ENCODE measurements around the gene BAK1. TPM values are rescaled to one million over a fixed set of nuclear protein-coding genes. Genes with fewer than 3 reads are reported as not detected.

The BAK1 gene
- total RNA-seq, 2 donors from 2014 or later, result 101 to 103 TPM

GRCh38 chr6:33587529-33587928 lies 7.5 kb upstream of the BAK1 start:
- ATAC-seq, result no peak
- no peak overlapping the region for H3K4me3 Mint-ChIP-seq
- no peak overlapping the region for H3K27ac Mint-ChIP-seq

GRCh38 chr6:33586108-33586640 lies 6.1 kb upstream of the BAK1 start:
- no peak for DNase-seq (ENCODE audit: low spot score)
- no peak for ATAC-seq
- peaks cover 14 to 19% of the 10 kb centered on the region in 2 donors for H3K4me1 Mint-ChIP-seq (ENCODE audit: low read depth in 2 of 2)
- no peaks in the 10 kb centered on the region for H3K9me3 Mint-ChIP-seq
- H3K27me3 Mint-ChIP-seq, result no peaks in the 10 kb centered on the region
- H3K27ac Mint-ChIP-seq, result peak overlapping the region; percentile 78 to 82
- no peaks in the 10 kb centered on the region for H3K36me3 Mint-ChIP-seq
- H3K4me3 Mint-ChIP-seq, result no peak overlapping the region

More at GRCh38 chr6:33587529-33587928, 7.5 kb upstream of the BAK1 start:
- Mint-ChIP-seq H3K9me3 (no peaks in the 10 kb centered on the region), H3K36me3 (no peaks in the 10 kb centered on the region), H3K4me1 (ENCODE audit: low read depth in 2 of 2) (peaks cover 21 to 24% of the 10 kb centered on the region in 2 donors), H3K27me3 (peaks cover 0 to 5% of the 10 kb centered on the region in 2 donors)
- no peak for DNase-seq (ENCODE audit: low spot score)

DNA sequence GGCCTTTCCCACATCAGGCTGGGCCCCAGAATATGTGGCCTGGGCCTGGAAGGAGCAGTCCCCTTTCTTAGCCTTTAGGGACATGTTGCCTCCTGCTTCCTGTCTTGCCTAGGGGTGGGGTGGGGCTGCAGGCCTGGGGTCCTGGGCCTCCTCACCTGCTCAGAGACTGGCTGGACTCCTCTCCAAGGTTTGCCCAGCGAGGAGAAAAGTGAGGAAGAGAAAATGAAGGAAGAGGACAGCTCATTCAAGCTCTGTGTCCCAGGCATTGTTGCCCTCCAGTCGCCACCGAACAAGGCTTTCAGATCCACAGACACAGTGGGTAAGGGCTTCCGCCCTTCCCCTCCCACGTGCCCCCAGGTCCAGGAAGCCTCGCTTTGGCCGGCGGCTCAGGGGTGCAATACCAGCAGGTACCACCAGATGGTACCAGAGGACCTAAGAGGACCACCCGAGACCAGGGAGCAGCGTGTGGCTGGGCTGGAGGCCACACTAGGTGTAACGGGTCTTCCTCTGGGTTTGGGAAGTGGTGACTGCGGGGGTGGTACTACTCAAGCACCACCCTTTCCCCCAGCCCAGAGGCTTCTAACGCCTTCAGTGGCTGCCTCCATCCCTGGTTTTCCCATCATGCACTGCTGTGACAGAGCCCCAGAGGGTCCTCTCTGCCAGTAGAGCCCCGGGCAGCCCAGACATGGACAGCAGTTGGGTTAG lies 5.5 kb upstream of the BAK1 start:
- Mint-ChIP-seq H3K27me3 (no peaks in the 10 kb centered on the region), H3K9me3 (no peaks in the 10 kb centered on the region), H3K36me3 (no peaks in the 10 kb centered on the region), H3K4me3 (peak overlapping the region; percentile 47), H3K27ac (peak overlapping the region; percentile 78 to 82), H3K4me1 (ENCODE audit: low read depth in 2 of 2) (peaks cover 14 to 19% of the 10 kb centered on the region in 2 donors)
- ATAC-seq, result peak; percentile 93 to 94
- DNase-seq (ENCODE audit: low spot score), result peak; percentile 91

DNA sequence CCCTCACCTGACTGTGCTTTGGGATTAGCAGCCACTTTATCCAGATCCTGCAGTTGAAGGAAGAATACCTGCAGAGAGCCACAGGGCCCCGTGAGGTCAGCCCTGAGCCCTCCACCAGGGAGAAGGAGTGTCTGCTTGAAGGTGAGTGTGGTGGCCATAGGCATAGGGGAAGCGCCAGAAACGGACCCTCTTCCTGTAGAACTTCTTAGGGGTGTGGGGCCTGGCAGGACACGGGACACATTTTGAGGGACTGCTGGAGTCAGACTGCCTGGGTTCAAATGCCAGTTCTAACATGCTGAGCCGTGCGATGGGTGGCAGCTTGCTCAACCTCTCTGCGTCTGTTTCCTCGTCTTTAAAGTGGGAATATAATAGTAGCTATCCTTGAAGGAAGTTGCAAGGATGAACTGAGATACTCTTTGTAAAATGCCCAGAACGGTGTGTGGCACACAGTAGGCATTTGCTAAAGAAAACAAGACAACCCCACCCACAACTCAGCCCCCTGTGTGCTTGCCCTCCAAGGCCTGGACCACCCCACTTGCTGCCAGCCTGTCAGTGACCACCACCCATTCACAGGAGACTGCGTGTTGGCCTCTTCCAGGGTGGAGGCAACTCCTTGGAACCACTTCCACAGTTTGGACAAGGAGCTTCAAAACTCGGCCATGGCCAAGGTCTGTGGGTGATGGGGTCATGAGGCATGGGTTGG lies 4.8 kb upstream of the BAK1 start:
- H3K27me3 Mint-ChIP-seq, result no peaks in the 10 kb centered on the region
- no peaks in the 10 kb centered on the region for H3K36me3 Mint-ChIP-seq
- DNase-seq (ENCODE audit: low spot score) (no peak), ATAC-seq (no peak)
- H3K4me3 Mint-ChIP-seq, result peak overlapping the region; percentile 47
- peaks cover 20 to 23% of the 10 kb centered on the region in 2 donors for H3K4me1 Mint-ChIP-seq (ENCODE audit: low read depth in 2 of 2)
- no peaks in the 10 kb centered on the region for H3K9me3 Mint-ChIP-seq
- H3K27ac Mint-ChIP-seq, result peak overlapping the region; percentile 78 to 82

GRCh38 chr6:33583591-33584155 lies 3.6 kb upstream of the BAK1 start:
- H3K27ac Mint-ChIP-seq, result peak overlapping the region in 1 of 2 donors; percentile 77
- H3K9me3 Mint-ChIP-seq, result no peaks in the 10 kb centered on the region
- H3K27me3 Mint-ChIP-seq, result no peaks in the 10 kb centered on the region
- H3K4me3 Mint-ChIP-seq, result no peak overlapping the region
- H3K4me1 Mint-ChIP-seq (ENCODE audit: low read depth in 2 of 2), result peaks cover 21 to 23% of the 10 kb centered on the region in 2 donors
- DNase-seq (ENCODE audit: low spot score) (no peak), ATAC-seq (no peak)
- H3K36me3 Mint-ChIP-seq, result peaks cover under 1% of the 10 kb centered on the region

- Mint-ChIP-seq H3K4me1 (ENCODE audit: low read depth in 2 of 2) (peaks cover 28 to 32% of the 10 kb centered on the region in 2 donors), H3K27ac (peak overlapping the region in 1 of 2 donors; percentile 99), H3K4me3 (no peak overlapping the region), H3K9me3 (no peaks in the 10 kb centered on the region), H3K27me3 (no peaks in the 10 kb centered on the region), H3K36me3 (peaks cover 7% of the 10 kb centered on the region)
- DNase-seq (ENCODE audit: low spot score), result no peak
- no peak for ATAC-seq
These were observed 1.1 kb upstream of the BAK1 start for GRCh38 chr6:33581186-33581585.

DNA sequence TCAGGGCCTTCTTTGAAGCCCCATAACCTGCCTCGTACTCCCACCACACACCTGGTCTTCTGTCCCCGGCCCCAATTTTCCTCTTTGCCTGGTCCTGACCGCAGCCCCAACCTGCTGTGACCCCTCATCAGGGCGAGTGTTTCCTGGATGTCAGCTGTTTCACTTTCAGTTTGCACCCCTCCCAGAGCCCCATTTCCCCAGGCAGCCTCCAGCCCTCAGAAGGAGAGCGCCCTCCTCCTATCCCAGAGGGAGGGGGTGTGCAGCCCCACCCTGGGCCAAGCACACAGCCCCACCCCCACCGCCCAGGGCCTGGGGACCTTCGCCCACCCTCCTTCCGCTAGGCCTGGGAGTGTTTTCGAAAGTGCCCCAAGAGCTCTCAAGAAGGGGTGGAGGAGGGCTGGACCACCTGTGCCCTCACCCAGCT lies 1.5 kb downstream of the BAK1 start:
- peak overlapping the region; percentile 100 for H3K4me3 Mint-ChIP-seq
- ATAC-seq (peak; percentile 58 to 67), DNase-seq (ENCODE audit: low spot score) (peak; percentile 81)
- H3K4me1 Mint-ChIP-seq (ENCODE audit: low read depth in 2 of 2), result peaks cover 20 to 32% of the 10 kb centered on the region in 2 donors
- no peaks in the 10 kb centered on the region for H3K27me3 Mint-ChIP-seq
- peak overlapping the region; percentile 99 to 100 for H3K27ac Mint-ChIP-seq
- no peaks in the 10 kb centered on the region for H3K9me3 Mint-ChIP-seq
- peaks cover 12% of the 10 kb centered on the region for H3K36me3 Mint-ChIP-seq

DNA sequence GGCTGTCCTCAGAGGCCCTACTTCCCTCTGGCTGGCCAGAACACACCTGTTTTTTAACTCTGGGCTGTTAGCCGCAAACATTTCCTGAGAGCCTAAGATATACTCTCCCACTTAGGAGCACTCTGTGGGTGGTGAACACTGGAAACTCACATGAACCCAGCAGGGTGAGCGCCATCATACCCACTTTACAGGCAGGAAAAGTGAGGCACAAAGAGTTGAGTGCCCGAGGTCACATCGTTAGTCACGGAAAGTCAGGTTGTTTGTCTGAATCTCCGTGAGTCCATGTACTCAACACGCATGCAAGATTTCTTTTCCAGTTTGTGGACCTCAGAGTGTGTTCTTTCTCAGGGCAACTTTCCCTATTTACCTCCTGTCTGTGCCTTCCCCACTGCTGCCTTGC lies 1.9 kb downstream of the BAK1 start:
- Mint-ChIP-seq H3K4me3 (peak overlapping the region; percentile 100), H3K36me3 (peaks cover 12% of the 10 kb centered on the region), H3K4me1 (ENCODE audit: low read depth in 2 of 2) (peaks cover 20 to 32% of the 10 kb centered on the region in 2 donors), H3K27ac (peak overlapping the region; percentile 99 to 100), H3K9me3 (no peaks in the 10 kb centered on the region), H3K27me3 (no peaks in the 10 kb centered on the region)
- DNase-seq (ENCODE audit: low spot score) (no peak), ATAC-seq (no peak)

- no peaks in the 10 kb centered on the region for H3K9me3 Mint-ChIP-seq
- no peaks in the 10 kb centered on the region for H3K27me3 Mint-ChIP-seq
- peak overlapping the region; percentile 99 to 100 for H3K27ac Mint-ChIP-seq
- DNase-seq (ENCODE audit: low spot score) (no peak), ATAC-seq (no peak)
- peak overlapping the region; percentile 100 for H3K4me3 Mint-ChIP-seq
- H3K4me1 Mint-ChIP-seq (ENCODE audit: low read depth in 2 of 2), result peaks cover 20 to 32% of the 10 kb centered on the region in 2 donors
- peaks cover 12% of the 10 kb centered on the region for H3K36me3 Mint-ChIP-seq
These were observed 2.4 kb downstream of the BAK1 start for GRCh38 chr6:33577718-33578117.

- Mint-ChIP-seq H3K4me1 (ENCODE audit: low read depth in 2 of 2) (peaks cover 23 to 36% of the 10 kb centered on the region in 2 donors), H3K27ac (peak overlapping the region; percentile 99 to 100), H3K9me3 (no peaks in the 10 kb centered on the region), H3K36me3 (peaks cover 12% of the 10 kb centered on the region), H3K4me3 (peak overlapping the region; percentile 100), H3K27me3 (no peaks in the 10 kb centered on the region)
- ATAC-seq (no peak), DNase-seq (ENCODE audit: low spot score) (no peak)
These were observed 3.0 kb downstream of the BAK1 start for GRCh38 chr6:33577106-33577535.

GRCh38 chr6:33576668-33577067 lies 3.4 kb downstream of the BAK1 start:
- Mint-ChIP-seq H3K4me1 (ENCODE audit: low read depth in 2 of 2) (peaks cover 28 to 41% of the 10 kb centered on the region in 2 donors), H3K27me3 (no peaks in the 10 kb centered on the region), H3K36me3 (peaks cover 17% of the 10 kb centered on the region), H3K4me3 (peak overlapping the region; percentile 30), H3K27ac (peak overlapping the region; percentile 99 to 100), H3K9me3 (no peaks in the 10 kb centered on the region)
- ATAC-seq, result no peak
- DNase-seq (ENCODE audit: low spot score), result no peak

GRCh38 chr6:33575211-33575610 lies 4.9 kb downstream of the BAK1 start:
- peak overlapping the region; percentile 85 to 99 for H3K27ac Mint-ChIP-seq
- no peaks in the 10 kb centered on the region for H3K27me3 Mint-ChIP-seq

GRCh38 chr6:33571637-33572316 lies 8.3 kb downstream of the BAK1 start:
- peaks cover 54 to 60% of the 10 kb centered on the region in 2 donors for H3K4me1 Mint-ChIP-seq (ENCODE audit: low read depth in 2 of 2)
- DNase-seq (ENCODE audit: low spot score) (no peak), ATAC-seq (no peak)
- peak overlapping the region; percentile 97 to 100 for H3K27ac Mint-ChIP-seq
- H3K27me3 Mint-ChIP-seq, result no peaks in the 10 kb centered on the region
- peak overlapping the region; percentile 88 for H3K4me3 Mint-ChIP-seq
- H3K36me3 Mint-ChIP-seq, result peaks cover 11% of the 10 kb centered on the region
- H3K9me3 Mint-ChIP-seq, result no peaks in the 10 kb centered on the region

More at GRCh38 chr6:33575211-33575610, 4.9 kb downstream of the BAK1 start:
- ATAC-seq, result no peak
- Mint-ChIP-seq H3K36me3 (peaks cover 18% of the 10 kb centered on the region), H3K9me3 (no peaks in the 10 kb centered on the region), H3K4me1 (ENCODE audit: low read depth in 2 of 2) (peaks cover 39 to 51% of the 10 kb centered on the region in 2 donors), H3K4me3 (peak overlapping the region; percentile 49)
- DNase-seq (ENCODE audit: low spot score), result no peak

All from natural killer cell treated with Interleukin-12 subunit alpha and Interleukin-12 subunit beta and Interleukin-15 and Interleukin-18, amount 100 ng/mL, for 72 hours (primary cell).